ENCODE results near the gene PSD4.

The PSD4 gene

GRCh38 chr2:113209646-113210171, 35.9 kb downstream of the PSD4 start:
- no peak for DNase-seq

DNA sequence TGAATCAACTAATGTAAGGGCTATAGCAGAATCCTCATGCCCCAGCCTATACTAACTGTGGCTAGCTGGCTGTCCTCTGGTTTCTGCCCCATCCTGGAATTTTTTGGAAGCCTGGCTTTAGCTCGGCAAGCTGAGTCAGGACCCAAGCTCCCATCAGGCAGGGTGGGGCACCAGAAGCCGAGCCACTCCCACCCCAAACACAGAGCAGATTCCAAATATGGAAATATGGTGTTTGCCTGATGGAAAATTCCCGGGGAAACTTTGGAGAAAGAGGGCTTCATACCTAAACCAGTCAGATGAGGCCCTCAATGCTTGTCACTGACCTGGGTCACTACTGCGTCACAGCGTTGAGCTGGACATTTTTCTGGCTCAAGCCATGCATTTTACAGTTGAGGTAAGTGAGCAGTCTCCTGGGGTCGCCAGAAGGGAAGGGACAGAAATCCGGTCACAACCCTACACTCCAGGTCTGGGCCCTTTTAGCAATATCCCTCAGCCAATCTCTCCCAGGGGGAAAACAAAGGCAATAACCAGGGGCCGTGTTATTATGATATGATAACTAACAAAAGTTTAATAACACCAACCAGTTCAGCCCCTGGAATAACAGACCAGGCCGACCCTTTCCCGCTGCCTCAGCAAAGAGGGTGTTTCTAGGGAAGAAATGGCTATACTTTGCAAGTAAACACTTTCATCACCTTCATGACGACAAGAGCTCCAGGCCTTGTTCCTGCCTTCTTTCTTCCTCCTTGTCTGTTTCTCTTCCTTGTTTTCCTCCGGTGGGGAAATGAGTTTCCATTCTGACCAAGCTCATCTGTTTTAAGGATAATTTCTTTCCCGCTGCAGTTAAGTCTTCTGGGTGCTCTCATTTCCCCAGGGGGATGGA, 37.7 kb downstream of the PSD4 start:
- no peak for DNase-seq

DNA sequence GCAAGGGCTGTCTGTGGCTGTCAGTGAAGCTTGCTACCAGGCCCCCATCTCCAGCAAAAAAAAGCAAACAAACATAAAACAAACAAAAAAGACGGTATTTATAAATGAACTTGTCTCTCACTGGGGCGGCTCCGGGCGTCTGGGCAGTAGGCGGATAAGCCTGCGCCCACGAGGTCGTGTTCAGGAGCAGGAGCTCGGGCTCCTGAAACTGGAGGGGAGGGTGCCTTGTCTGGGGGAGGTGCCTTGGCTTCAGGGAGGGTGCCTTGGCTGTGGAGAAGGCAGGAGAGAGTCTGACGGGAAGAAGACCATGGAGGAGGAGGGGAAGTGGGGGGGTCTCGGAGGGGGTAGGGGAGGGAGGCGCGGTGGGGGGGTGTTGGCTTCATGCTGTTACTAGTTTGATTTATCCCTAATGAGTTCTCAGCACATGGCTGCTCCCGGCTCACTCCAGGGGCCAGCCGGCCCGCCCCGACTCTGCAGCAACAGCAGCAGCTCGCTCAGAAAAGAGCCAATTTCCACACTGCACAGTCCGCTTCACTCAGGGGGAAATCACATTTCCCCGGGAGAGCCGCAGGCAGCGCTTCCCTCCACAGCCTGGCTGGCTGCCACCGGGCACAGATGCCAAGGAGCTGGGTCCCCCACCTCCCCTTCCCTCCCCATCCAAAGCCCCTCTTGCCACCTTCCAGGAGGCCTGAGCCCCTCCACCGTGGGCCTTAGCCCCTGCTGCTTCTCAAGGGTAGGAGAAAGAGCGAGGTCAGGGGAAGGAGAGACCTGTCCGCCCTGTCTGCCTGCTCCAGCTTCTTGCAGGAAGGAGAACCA, 38.7 kb downstream of the PSD4 start:
- DNase-seq: no peak

GRCh38 chr2:113213061-113213930, 39.5 kb downstream of the PSD4 start:
- no peak for DNase-seq

- DNase-seq: no peak
Measured at GRCh38 chr2:113214141-113214540, 40.4 kb downstream of the PSD4 start.

DNA sequence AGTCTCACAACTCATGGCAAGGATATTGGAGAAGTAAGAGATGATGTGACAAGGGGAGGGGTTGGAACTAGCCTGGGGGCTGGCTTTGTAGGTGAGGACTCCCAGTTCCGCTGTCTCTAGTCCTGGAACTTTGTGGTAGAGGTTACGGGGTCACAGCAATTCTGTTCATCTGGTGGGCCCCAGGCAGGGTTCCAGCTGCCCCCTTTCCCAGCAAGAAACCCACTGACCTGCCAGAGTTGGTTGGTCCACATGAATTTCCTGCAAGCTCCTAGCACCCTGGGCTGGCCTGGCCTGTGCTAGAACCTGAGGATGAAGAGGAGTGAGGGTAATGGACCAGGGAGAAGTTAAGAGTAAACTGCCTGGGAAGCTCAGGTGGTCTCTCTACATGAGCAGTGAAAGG, 41.3 kb downstream of the PSD4 start:
- no peak for DNase-seq

GRCh38 chr2:113216321-113216720, 42.5 kb downstream of the PSD4 start:
- no peak for DNase-seq

DNA sequence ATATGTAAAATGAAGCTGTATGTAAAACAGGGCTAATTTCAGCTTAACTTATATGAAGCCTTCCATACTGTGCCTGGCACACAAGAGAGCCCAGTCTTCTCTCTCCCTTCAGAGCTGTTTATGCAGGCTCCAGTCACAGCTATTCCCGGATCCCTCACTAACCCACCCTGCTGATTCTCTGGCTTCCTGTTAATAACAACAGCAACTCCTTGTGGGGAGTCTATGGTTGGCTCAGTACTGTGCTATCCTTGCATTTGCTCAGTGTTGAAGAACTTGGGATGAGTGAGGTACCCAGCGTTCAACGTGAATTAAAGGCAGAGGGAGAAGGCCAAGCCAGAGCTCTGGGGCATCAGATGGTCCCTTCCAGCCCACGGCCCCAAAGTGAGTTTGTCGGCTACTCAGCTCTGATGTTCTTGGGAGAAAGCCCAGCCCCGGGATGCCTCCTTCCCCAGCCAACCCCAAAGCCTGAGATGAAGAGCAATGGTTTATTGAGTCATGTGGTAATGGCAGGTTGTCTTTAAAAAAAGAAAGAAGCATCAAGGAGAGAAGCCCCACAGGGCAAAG, 43.2 kb downstream of the PSD4 start:
- no peak for DNase-seq

GRCh38 chr2:113217455-113218282, 43.9 kb downstream of the PSD4 start:
- DNase-seq: no peak

- DNase-seq: no peak
Measured at GRCh38 chr2:113218283-113219091, 44.7 kb downstream of the PSD4 start.

DNA sequence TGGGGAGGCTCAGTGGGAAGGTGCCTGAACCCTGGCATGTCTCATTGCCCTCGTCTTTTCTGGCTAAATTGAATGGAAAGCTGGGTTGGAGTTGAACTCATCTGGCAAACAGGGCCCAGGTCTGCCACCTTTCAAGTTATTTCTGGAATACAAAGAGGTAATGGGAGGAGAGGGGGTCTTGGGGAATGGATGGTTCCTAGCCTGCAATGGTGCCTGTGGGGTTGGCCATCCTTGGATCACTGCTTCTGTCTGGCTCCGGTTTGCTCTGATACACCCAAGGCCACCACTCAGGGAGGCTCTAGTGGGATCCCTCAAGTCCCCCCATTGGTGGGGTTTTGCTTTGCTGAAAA, 45.3 kb downstream of the PSD4 start:
- DNase-seq: no peak

DNA sequence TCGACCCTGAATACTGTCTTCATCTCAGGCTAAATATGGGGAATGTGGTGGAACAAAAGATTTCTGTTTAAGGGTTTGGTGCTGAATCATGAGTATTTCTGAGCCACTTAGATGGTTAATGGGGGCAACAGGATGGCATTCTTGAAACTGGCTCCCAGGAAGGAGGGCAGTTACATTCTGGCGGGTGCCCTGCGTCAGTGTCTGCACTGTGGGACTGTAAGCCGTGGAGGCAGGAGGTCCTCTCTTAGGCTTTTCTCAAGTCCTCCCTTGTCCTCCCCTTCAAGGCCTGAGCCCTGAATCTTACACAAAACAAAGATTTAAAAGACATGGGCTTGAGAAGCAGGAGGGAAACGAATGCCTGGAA, 45.7 kb downstream of the PSD4 start:
- no peak for DNase-seq

GRCh38 chr2:113219889-113220641, 46.3 kb downstream of the PSD4 start:
- DNase-seq: no peak

DNA sequence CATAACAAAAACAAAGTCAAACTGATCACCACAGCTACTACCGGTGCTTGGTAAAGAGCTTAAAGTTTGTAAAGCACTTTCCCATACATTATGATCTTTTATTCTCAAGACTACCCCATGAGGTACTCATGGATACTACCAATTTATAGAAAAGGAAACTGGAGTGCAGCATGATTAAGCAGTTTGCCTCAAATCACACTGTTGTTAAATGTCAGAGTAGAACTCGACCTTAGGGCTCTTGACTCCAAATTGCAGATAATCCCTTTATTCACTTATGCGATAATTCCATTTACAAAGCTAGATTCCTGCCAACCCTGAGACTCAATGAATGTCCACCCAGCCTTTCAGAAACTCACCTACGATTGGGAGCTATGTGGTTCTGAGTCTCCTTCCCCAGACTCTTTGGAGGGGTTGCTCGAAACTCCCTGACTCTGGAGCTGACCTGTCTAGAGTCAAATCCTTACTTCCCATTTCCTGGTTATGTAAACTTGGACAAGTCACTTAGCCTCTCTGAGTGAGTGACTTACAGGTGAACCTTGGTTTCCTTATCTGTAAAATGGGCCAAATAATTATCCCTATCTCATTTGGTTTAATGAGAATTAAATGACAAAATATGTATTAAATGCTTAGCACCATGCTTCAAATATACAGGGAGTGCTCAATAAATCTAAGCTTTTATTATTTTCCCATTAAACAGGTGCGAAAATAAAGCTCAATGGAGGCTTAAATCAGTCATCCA, 47.4 kb downstream of the PSD4 start:
- no peak for DNase-seq

DNA sequence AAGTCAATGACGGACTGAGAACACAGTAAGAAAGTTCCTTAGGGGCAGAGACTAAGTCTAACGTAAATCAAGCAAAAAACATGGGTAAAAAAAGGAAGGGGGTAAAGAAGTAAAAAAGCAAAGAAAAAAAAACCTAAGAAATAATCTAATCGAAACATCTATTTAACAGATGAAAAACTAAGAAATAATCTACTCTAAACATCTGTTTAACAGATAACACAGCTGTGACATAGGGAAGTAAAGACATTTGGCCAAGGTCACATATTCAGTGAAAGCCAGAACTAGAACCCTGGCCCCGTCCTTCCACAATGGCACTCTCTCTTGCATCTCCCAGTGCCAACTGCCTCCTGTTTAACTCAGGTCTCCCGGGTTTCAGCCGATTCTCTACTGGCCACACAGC, 48.1 kb downstream of the PSD4 start:
- no peak for DNase-seq

DNA sequence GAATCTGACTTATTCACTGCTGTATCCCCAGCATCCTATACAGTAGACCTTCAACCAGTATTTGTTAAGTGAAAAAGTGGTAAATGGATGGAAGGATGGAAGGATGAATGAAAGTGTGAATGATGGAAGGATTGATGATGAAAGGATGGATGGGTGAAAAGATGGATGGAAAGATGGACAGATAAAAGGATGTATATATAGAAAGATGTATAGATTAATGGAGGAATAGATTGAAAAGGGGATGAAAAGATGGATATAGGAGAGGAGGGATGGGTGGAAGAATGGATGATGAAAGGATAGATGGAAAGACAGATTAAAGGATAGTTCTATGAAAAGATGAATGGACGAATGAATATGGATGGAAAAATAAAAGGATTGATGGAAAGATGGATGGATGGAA, 50.0 kb downstream of the PSD4 start:
- DNase-seq: no peak

- no peak for DNase-seq
Measured at GRCh38 chr2:113224647-113225236, 51.0 kb downstream of the PSD4 start.

GRCh38 chr2:113225263-113226259, 51.8 kb downstream of the PSD4 start:
- DNase-seq: no peak

Measured in activated effector memory CD4-positive, alpha-beta T cell treated with anti-CD3 and anti-CD28 coated beads, Interleukin-2, amount 50 U/mL, for 16 hours (primary cell).